Gastrocnemius medialis (tissue), 4 donors: Measurements from ENCODE around the gene GRIA3.

Experiments
- POLR2A ChIP-seq, 2 donors: fragments of 450-650 bp; IDR thresholded peaks; one replicate each; pipeline ENCODE4 v1.6.1; 2017; ENCODE audit warnings: antibody characterized with exemption in 2 of 2, mild to moderate bottlenecking in 2 of 2, moderate library complexity in 2 of 2
- TF ChIP-seq, protein P1 (sequence below), 5 experiments: fragments of 450-650 bp in 3 of 5; fragments of 200-600 bp in 2 of 5; sonication (generic) in 2 of 5; IDR thresholded peaks in 4 of 5; conservative IDR thresholded peaks in 1 of 5; 1 replicate in 4 of 5; 2 replicates in 1 of 5; pipeline ENCODE4 v1.5.1; 2016 to 2019; ENCODE audit warnings: antibody characterized with exemption in 5 of 5, mild to moderate bottlenecking in 3 of 5, moderate library complexity in 3 of 5

DNA sequence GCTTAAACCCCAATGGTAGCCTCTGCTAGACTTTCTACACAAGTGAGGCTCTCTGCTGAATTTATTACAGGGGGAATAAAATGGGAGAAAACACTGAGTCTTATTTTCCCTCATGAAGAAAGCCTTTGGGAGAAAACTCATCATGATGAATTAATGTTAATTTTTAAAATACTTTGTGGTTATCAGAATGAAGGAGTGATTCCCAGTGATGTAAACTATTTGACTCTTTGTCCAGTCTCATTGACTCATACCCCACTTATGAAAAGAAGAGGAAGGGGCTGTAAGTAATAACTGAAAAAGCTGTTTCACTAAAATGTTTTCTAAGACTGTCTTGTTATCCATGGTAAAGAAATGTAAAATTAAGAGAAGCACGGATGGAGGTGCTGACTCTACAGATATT is 208.8 kb downstream of the GRIA3 start:
- TF ChIP-seq, protein P1, sequence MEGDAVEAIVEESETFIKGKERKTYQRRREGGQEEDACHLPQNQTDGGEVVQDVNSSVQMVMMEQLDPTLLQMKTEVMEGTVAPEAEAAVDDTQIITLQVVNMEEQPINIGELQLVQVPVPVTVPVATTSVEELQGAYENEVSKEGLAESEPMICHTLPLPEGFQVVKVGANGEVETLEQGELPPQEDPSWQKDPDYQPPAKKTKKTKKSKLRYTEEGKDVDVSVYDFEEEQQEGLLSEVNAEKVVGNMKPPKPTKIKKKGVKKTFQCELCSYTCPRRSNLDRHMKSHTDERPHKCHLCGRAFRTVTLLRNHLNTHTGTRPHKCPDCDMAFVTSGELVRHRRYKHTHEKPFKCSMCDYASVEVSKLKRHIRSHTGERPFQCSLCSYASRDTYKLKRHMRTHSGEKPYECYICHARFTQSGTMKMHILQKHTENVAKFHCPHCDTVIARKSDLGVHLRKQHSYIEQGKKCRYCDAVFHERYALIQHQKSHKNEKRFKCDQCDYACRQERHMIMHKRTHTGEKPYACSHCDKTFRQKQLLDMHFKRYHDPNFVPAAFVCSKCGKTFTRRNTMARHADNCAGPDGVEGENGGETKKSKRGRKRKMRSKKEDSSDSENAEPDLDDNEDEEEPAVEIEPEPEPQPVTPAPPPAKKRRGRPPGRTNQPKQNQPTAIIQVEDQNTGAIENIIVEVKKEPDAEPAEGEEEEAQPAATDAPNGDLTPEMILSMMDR (IDR thresholded peaks at IDR 0.05 in 4 of 5, conservative IDR thresholded peaks at IDR 0.05 in 1 of 5): no peak
- TF ChIP-seq POLR2A (IDR thresholded peaks at IDR 0.05): no peak
